Stimulated activated naive CD8-positive, alpha-beta T cell treated with anti-CD3 and anti-CD28 coated beads, Interleukin-15, amount 100 ng/mL, for 72 hours (primary cell): Measurements from ENCODE around the gene RAD23B.

Source experiments
- ATAC-seq: fragments of 150-1000 bp; cut with Tn5 transposase; 2 replicates; pipeline ENCODE4 v1.10.0; 2021; ENCODE audit warnings: mild to moderate bottlenecking, moderate library complexity
- DNase-seq, 2 donors: peaks; one replicate each; pipeline ENCODE4 v3.0.0; 2021 to 2022
- H3K27ac Mint-ChIP-seq, 2 donors: one replicate each; pipeline ENCODE4 v1.8.0; 2022; ENCODE audit warnings: mild to moderate bottlenecking in 2 of 2, mixed read lengths in 2 of 2, moderate library complexity in 2 of 2
- H3K27me3 Mint-ChIP-seq: one replicate; pipeline ENCODE4 v1.8.0; 2022; ENCODE audit warnings: mixed read lengths
- H3K4me1 Mint-ChIP-seq: one replicate; pipeline ENCODE4 v1.8.0; 2022; ENCODE audit warnings: mild to moderate bottlenecking, mixed read lengths
- H3K4me3 Mint-ChIP-seq, 2 donors: one replicate each; pipeline ENCODE4 v1.8.0; 2022; ENCODE audit warnings: mild to moderate bottlenecking in 2 of 2, mixed read lengths in 2 of 2, moderate library complexity in 1 of 2
- H3K9me3 Mint-ChIP-seq, 2 donors: one replicate each; pipeline ENCODE4 v1.8.0; 2022; ENCODE audit warnings: mixed read lengths in 2 of 2

RAD23B gene

GRCh38 chr9:107282759-107283622, at the start of gene RAD23B:
RAD23B (plus strand) TSS chr9:107283279; CDS start chr9:107283630, 351 bp downstream.
- peaks cover 44% of the 10 kb centered on the region for H3K4me1 Mint-ChIP-seq
- peak within 1 kb of the TSS; percentile 87 to 90 for H3K4me3 Mint-ChIP-seq
- ATAC-seq (peak; percentile 80), DNase-seq (peak; percentile 98 to 99)
- no peaks in the 10 kb centered on the region for H3K9me3 Mint-ChIP-seq
- H3K27ac Mint-ChIP-seq: peak within 1 kb of the TSS; percentile 96 to 98
- no peaks in the 10 kb centered on the region for H3K27me3 Mint-ChIP-seq

- H3K27ac Mint-ChIP-seq: no peak overlapping the region
Measured at GRCh38 chr9:107235765-107236442, 47.2 kb upstream of the RAD23B start.

GRCh38 chr9:107237873-107238272, 45.2 kb upstream of the RAD23B start:
- peaks cover 13% of the 10 kb centered on the region for H3K27me3 Mint-ChIP-seq
- H3K9me3 Mint-ChIP-seq: no peaks in the 10 kb centered on the region
- DNase-seq: no peak
- no peak overlapping the region for H3K4me3 Mint-ChIP-seq
- peaks cover 14% of the 10 kb centered on the region for H3K4me1 Mint-ChIP-seq
- peak; percentile 64 for ATAC-seq
- no peak overlapping the region for H3K27ac Mint-ChIP-seq

More at GRCh38 chr9:107235765-107236442, 47.2 kb upstream of the RAD23B start:
- H3K4me3 Mint-ChIP-seq: no peak overlapping the region
- no peak for ATAC-seq
- DNase-seq: no peak
- H3K9me3 Mint-ChIP-seq: no peaks in the 10 kb centered on the region
- peaks cover 23% of the 10 kb centered on the region for H3K27me3 Mint-ChIP-seq
- H3K4me1 Mint-ChIP-seq: no peaks in the 10 kb centered on the region

- Mint-ChIP-seq H3K4me1 (peaks cover 30% of the 10 kb centered on the region), H3K4me3 (no peak overlapping the region), H3K27me3 (peaks cover 13% of the 10 kb centered on the region), H3K9me3 (no peaks in the 10 kb centered on the region), H3K27ac (no peak overlapping the region)
- DNase-seq (no peak), ATAC-seq (peak; percentile 37)
Measured at GRCh38 chr9:107239474-107239873, 43.6 kb upstream of the RAD23B start.

GRCh38 chr9:107240260-107240659, 42.8 kb upstream of the RAD23B start:
- DNase-seq (no peak), ATAC-seq (no peak)
- no peaks in the 10 kb centered on the region for H3K9me3 Mint-ChIP-seq
- no peak overlapping the region for H3K4me3 Mint-ChIP-seq
- H3K27ac Mint-ChIP-seq: no peak overlapping the region
- H3K27me3 Mint-ChIP-seq: peaks cover 13% of the 10 kb centered on the region
- peaks cover 32% of the 10 kb centered on the region for H3K4me1 Mint-ChIP-seq

- peak; percentile 54 for ATAC-seq
- H3K27ac Mint-ChIP-seq: peak overlapping the region; percentile 45 to 88
- H3K9me3 Mint-ChIP-seq: no peaks in the 10 kb centered on the region
Measured at GRCh38 chr9:107242073-107243030, 40.7 kb upstream of the RAD23B start.

GRCh38 chr9:107243742-107244141, 39.3 kb upstream of the RAD23B start:
- Mint-ChIP-seq H3K27me3 (peaks cover under 1% of the 10 kb centered on the region), H3K4me1 (peaks cover 43% of the 10 kb centered on the region), H3K4me3 (peak overlapping the region; percentile 38 to 66), H3K9me3 (no peaks in the 10 kb centered on the region), H3K27ac (peak overlapping the region in 1 of 2 donors; percentile 76)
- ATAC-seq (peak; percentile 95), DNase-seq (peak; percentile 25 to 48)

More at GRCh38 chr9:107242073-107243030, 40.7 kb upstream of the RAD23B start:
- no peak for DNase-seq
- Mint-ChIP-seq H3K4me1 (peaks cover 43% of the 10 kb centered on the region), H3K27me3 (peaks cover 13% of the 10 kb centered on the region), H3K4me3 (peak overlapping the region in 1 of 2 donors; percentile 22)

GRCh38 chr9:107246259-107247254, 36.5 kb upstream of the RAD23B start:
- peaks cover 43% of the 10 kb centered on the region for H3K4me1 Mint-ChIP-seq
- peaks cover 3% of the 10 kb centered on the region for H3K27me3 Mint-ChIP-seq
- peak overlapping the region; percentile 13 to 88 for H3K27ac Mint-ChIP-seq
- no peaks in the 10 kb centered on the region for H3K9me3 Mint-ChIP-seq
- DNase-seq (peak; percentile 5 to 25), ATAC-seq (peak; percentile 46)
- H3K4me3 Mint-ChIP-seq: no peak overlapping the region

- DNase-seq (no peak), ATAC-seq (no peak)
- peaks cover 21% of the 10 kb centered on the region for H3K4me1 Mint-ChIP-seq
- no peaks in the 10 kb centered on the region for H3K9me3 Mint-ChIP-seq
- no peak overlapping the region for H3K27ac Mint-ChIP-seq
- H3K27me3 Mint-ChIP-seq: peaks cover 16% of the 10 kb centered on the region
- H3K4me3 Mint-ChIP-seq: no peak overlapping the region
Measured at GRCh38 chr9:107248714-107249113, 34.4 kb upstream of the RAD23B start.

GRCh38 chr9:107249131-107249533, 33.9 kb upstream of the RAD23B start:
- Mint-ChIP-seq H3K27ac (no peak overlapping the region), H3K27me3 (peaks cover 16% of the 10 kb centered on the region), H3K4me3 (no peak overlapping the region), H3K4me1 (peaks cover 17% of the 10 kb centered on the region), H3K9me3 (no peaks in the 10 kb centered on the region)
- DNase-seq (no peak), ATAC-seq (no peak)

GRCh38 chr9:107249665-107250285, 33.3 kb upstream of the RAD23B start:
- no peak for DNase-seq

GRCh38 chr9:107251756-107252322, 31.2 kb upstream of the RAD23B start:
- Mint-ChIP-seq H3K4me1 (peaks cover 2% of the 10 kb centered on the region), H3K27me3 (peaks cover 16% of the 10 kb centered on the region), H3K4me3 (no peak overlapping the region), H3K9me3 (no peaks in the 10 kb centered on the region), H3K27ac (no peak overlapping the region)
- no peak for DNase-seq
- ATAC-seq: no peak

More at GRCh38 chr9:107249665-107250285, 33.3 kb upstream of the RAD23B start:
- no peak overlapping the region for H3K4me3 Mint-ChIP-seq
- peaks cover 16% of the 10 kb centered on the region for H3K27me3 Mint-ChIP-seq
- H3K9me3 Mint-ChIP-seq: no peaks in the 10 kb centered on the region
- H3K4me1 Mint-ChIP-seq: peaks cover 12% of the 10 kb centered on the region
- no peak overlapping the region for H3K27ac Mint-ChIP-seq
- ATAC-seq: no peak

- ATAC-seq (no peak), DNase-seq (no peak)
- Mint-ChIP-seq H3K9me3 (no peaks in the 10 kb centered on the region), H3K4me3 (no peak overlapping the region), H3K27me3 (peaks cover 11% of the 10 kb centered on the region), H3K4me1 (peaks cover 9% of the 10 kb centered on the region), H3K27ac (no peak overlapping the region)
Measured at GRCh38 chr9:107258919-107259318, 24.2 kb upstream of the RAD23B start.
